ENCODE results near the gene TIGAR. TPM values are rescaled to one million over a fixed set of nuclear protein-coding genes. Genes with fewer than 3 reads are reported as not detected.

The TIGAR gene, protein sequence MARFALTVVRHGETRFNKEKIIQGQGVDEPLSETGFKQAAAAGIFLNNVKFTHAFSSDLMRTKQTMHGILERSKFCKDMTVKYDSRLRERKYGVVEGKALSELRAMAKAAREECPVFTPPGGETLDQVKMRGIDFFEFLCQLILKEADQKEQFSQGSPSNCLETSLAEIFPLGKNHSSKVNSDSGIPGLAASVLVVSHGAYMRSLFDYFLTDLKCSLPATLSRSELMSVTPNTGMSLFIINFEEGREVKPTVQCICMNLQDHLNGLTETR
- total RNA-seq (10 to 100 TPM in 3 of 5 experiments, 1 to 10 TPM in 2; 7.1 to 15.8 (median 11.1) TPM), polyA plus RNA-seq (1 to 10 TPM; 4.4 to 6.6 TPM), total RNA-seq (4.6 reads per million, percentile 22 among the genes with 10 or more reads in this experiment)

- DNase-seq (peak; percentile 86 to 97 (median 90)), ATAC-seq (peak; percentile 99)
- H3K4me1 Mint-ChIP-seq = peaks cover 21 to 53% (median 46%) of the 10 kb centered on the region in 7 donors
- peak within 1 kb of the TSS; percentile 84 for H3K27ac ChIP-seq (ENCODE audit: low read depth, low read length)
- H3K4me3 Mint-ChIP-seq = peak within 1 kb of the TSS; percentile 83 to 97 (median 95)
- H3K36me3 ChIP-seq (ENCODE audit: control insufficient read depth in 2 of 3, insufficient read depth in 3 of 3, low read length in 3 of 3) = peaks cover 0 to 3% (median 0%) of the 10 kb centered on the region in 3 experiments
- H3K36me3 Mint-ChIP-seq = peaks cover 0 to 7% (median 0%) of the 10 kb centered on the region in 5 donors
- H3K27me3 Mint-ChIP-seq = no peaks in the 10 kb centered on the region
- POLR2A ChIA-PET = interaction anchor here (0.6 to 1.5 kb wide), 7 partner anchors 9 to 370 kb away, joined by 3 to 5 read pairs (median 3); no protein-coding TSS in a partner anchor
- no peaks in the 10 kb centered on the region for H3K27me3 ChIP-seq (ENCODE audit: control insufficient read depth in 2 of 2, insufficient read depth in 2 of 2, low read length in 2 of 2)
- intact Hi-C loops (cut with micrococcal nuclease) = loop anchor here (1.0 to 10.0 kb wide), 9 partner anchors 16 to 1506 kb away; partner anchors contain the start of genes PARP11 (in 2 of the 2), RAD51AP1 (in 2 of the 2), CRACR2A (in 1 of the 2) and ITFG2 (in 1 of the 2)
- H3K9me3 ChIP-seq (ENCODE audit: control insufficient read depth in 2 of 3, low read length in 3 of 3) = no peaks in the 10 kb centered on the region
- peak within 1 kb of the TSS; percentile 74 to 96 (median 92) for H3K27ac Mint-ChIP-seq
- CTCF ChIA-PET = interaction anchor here (0.5 to 1.0 kb wide), 3 partner anchors 12 to 311 kb away, joined by 3 to 4 read pairs (median 3); no protein-coding TSS in a partner anchor
- no peaks in the 10 kb centered on the region for H3K9me3 Mint-ChIP-seq
- peak within 1 kb of the TSS; percentile 85 for H3K4me3 ChIP-seq (ENCODE audit: low read length)
- peaks cover 14 to 15% of the 10 kb centered on the region in 2 donors for H3K4me1 ChIP-seq (ENCODE audit: control insufficient read depth in 2 of 2, insufficient read depth in 2 of 2, low read length in 2 of 2)
Observed at GRCh38 chr12:4320853-4321701, at the start of gene TIGAR. TIGAR (plus strand) TSS chr12:4321213; CDS start chr12:4321272, 59 bp downstream.

GRCh38 chr12:4271717-4272423 is 49.1 kb upstream of the TIGAR start:
- DNase-seq (peak; percentile 62 to 96 (median 88)), ATAC-seq (peak; percentile 76)
- Histone ChIP-seq H3K36me3 (ENCODE audit: control insufficient read depth in 2 of 3, insufficient read depth in 3 of 3, low read length in 3 of 3) (peaks cover 0 to 18% (median 0%) of the 10 kb centered on the region in 3 experiments), H3K27ac (ENCODE audit: low read depth, low read length) (peak overlapping the region; percentile 97), H3K4me3 (ENCODE audit: low read length) (peak overlapping the region; percentile 85), H3K4me1 (ENCODE audit: control insufficient read depth in 2 of 2, insufficient read depth in 2 of 2, low read length in 2 of 2) (peaks cover 15 to 26% of the 10 kb centered on the region in 2 donors), H3K9me3 (ENCODE audit: control insufficient read depth in 2 of 3, low read length in 3 of 3) (no peaks in the 10 kb centered on the region), H3K27me3 (ENCODE audit: control insufficient read depth in 2 of 2, insufficient read depth in 2 of 2, low read length in 2 of 2) (no peaks in the 10 kb centered on the region)
- CTCF ChIA-PET = interaction anchor here (0.6 to 6.0 kb wide), 7 partner anchors 153 to 386 kb away, joined by 3 to 55 read pairs (median 4); no protein-coding TSS in a partner anchor
- Mint-ChIP-seq H3K36me3 (peaks cover under 1 to 22% (median 2%) of the 10 kb centered on the region in 5 donors), H3K27me3 (peaks cover 0 to 17% (median 0%) of the 10 kb centered on the region in 5 donors), H3K27ac (peak overlapping the region; percentile 91 to 100 (median 98)), H3K9me3 (peaks cover 0 to 4% (median 0%) of the 10 kb centered on the region in 11 donors), H3K4me3 (peak overlapping the region; percentile 89 to 99 (median 96)), H3K4me1 (peaks cover 15 to 35% (median 28%) of the 10 kb centered on the region in 7 donors)
- POLR2A ChIA-PET = interaction anchor here (0.7 to 3.3 kb wide), 17 partner anchors 8 to 403 kb away, joined by 3 to 19 read pairs (median 4); partner anchors contain the start of genes PARP11 and TIGAR
- intact Hi-C loops (cut with micrococcal nuclease) = loop anchor here (1.0 to 5.0 kb wide), 7 partner anchors 49 to 520 kb away; partner anchors contain the start of genes PARP11 (in 2 of the 2), TIGAR (in 2 of the 2) and CRACR2A (in 1 of the 2)

GRCh38 chr12:4272424-4273272 is 48.4 kb upstream of the TIGAR start:
- POLR2A ChIA-PET = interaction anchor here (0.8 to 3.3 kb wide), 24 partner anchors 9 to 519 kb away, joined by 3 to 19 read pairs (median 4); partner anchors contain the start of gene PARP11
- DNase-seq (peak in 7 of 9 donors; percentile 26 to 81 (median 44)), ATAC-seq (peak; percentile 36)
- Histone ChIP-seq H3K4me1 (ENCODE audit: control insufficient read depth in 2 of 2, insufficient read depth in 2 of 2, low read length in 2 of 2) (peaks cover 23 to 34% of the 10 kb centered on the region in 2 donors), H3K36me3 (ENCODE audit: control insufficient read depth in 2 of 3, insufficient read depth in 3 of 3, low read length in 3 of 3) (peaks cover 0 to 24% (median 6%) of the 10 kb centered on the region in 3 experiments), H3K27me3 (ENCODE audit: control insufficient read depth in 2 of 2, insufficient read depth in 2 of 2, low read length in 2 of 2) (no peaks in the 10 kb centered on the region), H3K27ac (ENCODE audit: low read depth, low read length) (peak overlapping the region; percentile 97), H3K4me3 (ENCODE audit: low read length) (peak overlapping the region; percentile 85), H3K9me3 (ENCODE audit: control insufficient read depth in 2 of 3, low read length in 3 of 3) (no peaks in the 10 kb centered on the region)
- H3K9me3 Mint-ChIP-seq = peaks cover 0 to 4% (median 0%) of the 10 kb centered on the region in 11 donors
- intact Hi-C loops (cut with micrococcal nuclease) = loop anchor here (1.0 to 5.0 kb wide), 8 partner anchors 49 to 520 kb away; partner anchors contain the start of genes PARP11 (in 2 of the 2), TIGAR (in 2 of the 2) and CRACR2A (in 1 of the 2)
- H3K36me3 Mint-ChIP-seq = peaks cover 4 to 29% (median 6%) of the 10 kb centered on the region in 5 donors
- peak overlapping the region; percentile 89 to 99 (median 96) for H3K4me3 Mint-ChIP-seq
- CTCF ChIA-PET = interaction anchor here (0.6 to 6.0 kb wide), 7 partner anchors 154 to 500 kb away, joined by 3 to 55 read pairs (median 4); no protein-coding TSS in a partner anchor
- peak overlapping the region; percentile 91 to 100 (median 98) for H3K27ac Mint-ChIP-seq
- H3K27me3 Mint-ChIP-seq = peaks cover 0 to 12% (median 0%) of the 10 kb centered on the region in 5 donors
- H3K4me1 Mint-ChIP-seq = peaks cover 20 to 39% (median 34%) of the 10 kb centered on the region in 7 donors

- Histone ChIP-seq H3K4me3 (ENCODE audit: low read length) (peak overlapping the region; percentile 85), H3K27ac (ENCODE audit: low read depth, low read length) (peak overlapping the region; percentile 97), H3K27me3 (ENCODE audit: control insufficient read depth in 2 of 2, insufficient read depth in 2 of 2, low read length in 2 of 2) (no peaks in the 10 kb centered on the region), H3K4me1 (ENCODE audit: control insufficient read depth in 2 of 2, insufficient read depth in 2 of 2, low read length in 2 of 2) (peaks cover 26 to 36% of the 10 kb centered on the region in 2 donors), H3K36me3 (ENCODE audit: control insufficient read depth in 2 of 3, insufficient read depth in 3 of 3, low read length in 3 of 3) (peaks cover 0 to 30% (median 12%) of the 10 kb centered on the region in 3 experiments), H3K9me3 (ENCODE audit: control insufficient read depth in 2 of 3, low read length in 3 of 3) (no peaks in the 10 kb centered on the region)
- Mint-ChIP-seq H3K27ac (peak overlapping the region; percentile 90 to 100 (median 97)), H3K4me1 (peaks cover 20 to 41% (median 35%) of the 10 kb centered on the region in 7 donors), H3K27me3 (peaks cover 0 to 9% (median 0%) of the 10 kb centered on the region in 5 donors), H3K4me3 (peak overlapping the region; percentile 89 to 99 (median 95)), H3K9me3 (peaks cover 0 to 4% (median 0%) of the 10 kb centered on the region in 11 donors), H3K36me3 (peaks cover 4 to 35% (median 8%) of the 10 kb centered on the region in 5 donors)
- peak in 1 of 9 donors; percentile 37 for DNase-seq
- ChIA-PET CTCF (interaction anchor here (0.6 to 6.0 kb wide), 4 partner anchors 271 to 501 kb away, joined by 3 to 55 read pairs (median 3); no protein-coding TSS in a partner anchor), POLR2A (interaction anchor here (0.8 to 2.2 kb wide), 14 partner anchors 13 to 520 kb away, joined by 3 to 15 read pairs (median 4); partner anchors contain the start of gene PARP11)
- no peak for ATAC-seq
- intact Hi-C loops (cut with micrococcal nuclease) = loop anchor here in 1 of 2 donors (1.0 to 5.0 kb wide), 2 partner anchors 130 to 521 kb away; partner anchors contain the start of gene CRACR2A
Observed at GRCh38 chr12:4273273-4273651, 47.8 kb upstream of the TIGAR start.

Measured in naive thymus-derived CD4-positive, alpha-beta T cell (primary cell).